Measurements from ENCODE around the gene NRG4. TPM values are rescaled to one million over a fixed set of nuclear protein-coding genes. Genes with fewer than 3 reads are reported as not detected.

The NRG4 gene
- total and polyA plus RNA-seq, 11 donors: 1.1 TPM; not detected in 10

- H3K27ac ChIP-seq: no peak within 1 kb of the TSS
- DNase-seq (peak; percentile 15 to 66 (median 30)), ATAC-seq (peak in 3 of 4 donors; percentile 67 to 73 (median 71))
- no peaks in the 10 kb centered on the region for H3K36me3 ChIP-seq
- WGBS, 4 donors: 0 to 2% (median 1%) methylated on average over 34 to 106 of the region's 107 CpGs
- H3K27me3 ChIP-seq: peaks cover 0 to 61% (median 17%) of the 10 kb centered on the region in 9 donors
- peak within 1 kb of the TSS; percentile 32 to 69 (median 58) for H3K4me3 ChIP-seq
- H3K9me3 ChIP-seq: no peaks in the 10 kb centered on the region
- TF ChIP-seq POLR2A (IDR thresholded peaks at IDR 0.05): no peak
- no peak for TF ChIP-seq CTCF (IDR thresholded peaks at IDR 0.05)
- intact Hi-C loops (cut with DNase I): loop anchor here in 9 of 10 donors (1.0 to 10.0 kb wide), 4 partner anchors 79 to 805 kb away; no protein-coding TSS in a partner anchor
- peaks cover 0 to 23% (median 8%) of the 10 kb centered on the region in 12 donors for H3K4me1 ChIP-seq
Measured at GRCh38 chr15:76059320-76060117, 47.3 kb upstream of the NRG4 start, which contains the start of gene TMEM266. Gene TMEM266, plus strand, starts transcription at chr15:76059985. Its CDS starts 74,279 bp downstream, at chr15:76134264.

GRCh38 chr15:76058714-76059319 is 46.6 kb upstream of the NRG4 start:
- intact Hi-C loops (cut with DNase I): loop anchor here in 9 of 10 donors (1.0 to 10.0 kb wide), 4 partner anchors 80 to 806 kb away; no protein-coding TSS in a partner anchor
- Histone ChIP-seq H3K36me3 (no peaks in the 10 kb centered on the region), H3K27me3 (peaks cover 0 to 55% (median 17%) of the 10 kb centered on the region in 9 donors), H3K9me3 (no peaks in the 10 kb centered on the region), H3K4me1 (peaks cover 0 to 23% (median 8%) of the 10 kb centered on the region in 12 donors), H3K27ac (no peak overlapping the region), H3K4me3 (peak overlapping the region; percentile 32 to 69 (median 58))
- peak in 3 of 4 donors; percentile 48 to 73 (median 58) for ATAC-seq
- peak in 1 of 5 donors; percentile 24 for DNase-seq
- WGBS, 4 donors: 11 to 14% (median 13%) methylated on average over 18 of the region's 18 CpGs
- TF ChIP-seq CTCF (IDR thresholded peaks at IDR 0.05) (peak in 1 of 12 donors; percentile 1), POLR2A (IDR thresholded peaks at IDR 0.05) (no peak)

GRCh38 chr15:76057332-76058000 is 45.2 kb upstream of the NRG4 start:
- TF ChIP-seq POLR2A (IDR thresholded peaks at IDR 0.05): no peak
- peak; percentile 56 to 80 (median 68) for TF ChIP-seq CTCF (IDR thresholded peaks at IDR 0.05)
- Histone ChIP-seq H3K4me3 (peak overlapping the region in 1 of 12 donors; percentile 6), H3K27ac (no peak overlapping the region), H3K36me3 (no peaks in the 10 kb centered on the region), H3K27me3 (peaks cover 0 to 55% (median 17%) of the 10 kb centered on the region in 9 donors), H3K4me1 (peaks cover 0 to 23% (median 8%) of the 10 kb centered on the region in 12 donors), H3K9me3 (no peaks in the 10 kb centered on the region)
- ATAC-seq (no peak), DNase-seq (peak in 1 of 5 donors; percentile 14)
- intact Hi-C loops (cut with DNase I): loop anchor here in 1 of 10 donors (10.0 kb wide), 1 partner anchor 807 kb away; no protein-coding TSS in a partner anchor
- 3 to 6% (median 3%) methylated on average over 7 of the region's 7 CpGs for WGBS, 4 donors
